ENCODE data around the gene SUPT20HL1. TPM values are rescaled to one million over a fixed set of nuclear protein-coding genes. Genes with fewer than 3 reads are reported as not detected.

Gene SUPT20HL1
- total and polyA plus RNA-seq, 2 donors from 2014 or later, result not detected

DNA sequence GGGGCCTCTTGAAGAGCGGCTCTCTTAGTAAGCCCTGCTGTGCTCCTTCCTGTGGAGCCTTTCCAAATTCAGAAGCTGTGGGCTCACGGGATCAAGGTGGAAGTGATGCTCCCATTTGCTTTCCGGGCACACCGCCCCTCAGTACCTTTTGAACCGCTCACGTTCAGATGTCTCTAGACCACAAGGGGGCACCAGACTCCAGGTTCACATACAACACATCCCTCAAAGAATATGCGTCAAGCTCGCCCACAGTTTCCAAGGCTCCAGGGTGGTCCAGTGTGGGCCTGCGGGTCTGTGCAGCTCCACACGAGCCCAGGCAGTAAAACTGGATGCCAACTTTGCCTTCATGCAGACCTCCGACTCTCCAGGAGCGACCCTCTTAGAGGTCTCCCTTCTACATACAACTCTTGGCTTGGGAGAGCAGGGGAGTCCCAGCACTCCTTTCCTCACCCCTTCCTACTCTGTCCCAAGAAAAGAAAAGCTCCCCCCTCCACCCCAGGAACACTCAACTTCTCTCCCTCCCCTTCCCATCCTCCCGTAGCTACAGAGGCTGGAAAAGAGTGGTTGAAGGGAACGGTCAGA, 11.0 kb downstream of the SUPT20HL1 start:
- TF ChIP-seq, protein P1, sequence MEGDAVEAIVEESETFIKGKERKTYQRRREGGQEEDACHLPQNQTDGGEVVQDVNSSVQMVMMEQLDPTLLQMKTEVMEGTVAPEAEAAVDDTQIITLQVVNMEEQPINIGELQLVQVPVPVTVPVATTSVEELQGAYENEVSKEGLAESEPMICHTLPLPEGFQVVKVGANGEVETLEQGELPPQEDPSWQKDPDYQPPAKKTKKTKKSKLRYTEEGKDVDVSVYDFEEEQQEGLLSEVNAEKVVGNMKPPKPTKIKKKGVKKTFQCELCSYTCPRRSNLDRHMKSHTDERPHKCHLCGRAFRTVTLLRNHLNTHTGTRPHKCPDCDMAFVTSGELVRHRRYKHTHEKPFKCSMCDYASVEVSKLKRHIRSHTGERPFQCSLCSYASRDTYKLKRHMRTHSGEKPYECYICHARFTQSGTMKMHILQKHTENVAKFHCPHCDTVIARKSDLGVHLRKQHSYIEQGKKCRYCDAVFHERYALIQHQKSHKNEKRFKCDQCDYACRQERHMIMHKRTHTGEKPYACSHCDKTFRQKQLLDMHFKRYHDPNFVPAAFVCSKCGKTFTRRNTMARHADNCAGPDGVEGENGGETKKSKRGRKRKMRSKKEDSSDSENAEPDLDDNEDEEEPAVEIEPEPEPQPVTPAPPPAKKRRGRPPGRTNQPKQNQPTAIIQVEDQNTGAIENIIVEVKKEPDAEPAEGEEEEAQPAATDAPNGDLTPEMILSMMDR (IDR thresholded peaks at IDR 0.05; ENCODE audit: borderline replicate concordance, extremely low read depth, insufficient read depth), result peak; percentile 46
- intact Hi-C loops (cut with DNase I), result no loop called here
- Histone ChIP-seq H3K9ac (ENCODE audit: low read length in 3 of 3) (no peak overlapping the region), H3K9me3 (ENCODE audit: control insufficient read depth in 2 of 3, insufficient read depth in 1 of 3, low read length in 3 of 3) (no peaks in the 10 kb centered on the region), H3K36me3 (ENCODE audit: control insufficient read depth in 2 of 3, insufficient read depth in 3 of 3, low read length in 3 of 3) (no peaks in the 10 kb centered on the region), H3K4me3 (ENCODE audit: low read length in 3 of 3) (no peak overlapping the region), H3K27me3 (ENCODE audit: control insufficient read depth, insufficient read depth, low read length) (peaks cover 13% of the 10 kb centered on the region), H3K27ac (ENCODE audit: low read depth in 2 of 2, low read length in 2 of 2) (no peak overlapping the region), H3K4me1 (ENCODE audit: control insufficient read depth in 2 of 3, insufficient read depth in 2 of 3, low read depth in 1 of 3, low read length in 3 of 3) (no peaks in the 10 kb centered on the region)
- peak in 4 of 5 donors; percentile 65 to 83 (median 74) for DNase-seq
- no peak for FAIRE-seq

DNA sequence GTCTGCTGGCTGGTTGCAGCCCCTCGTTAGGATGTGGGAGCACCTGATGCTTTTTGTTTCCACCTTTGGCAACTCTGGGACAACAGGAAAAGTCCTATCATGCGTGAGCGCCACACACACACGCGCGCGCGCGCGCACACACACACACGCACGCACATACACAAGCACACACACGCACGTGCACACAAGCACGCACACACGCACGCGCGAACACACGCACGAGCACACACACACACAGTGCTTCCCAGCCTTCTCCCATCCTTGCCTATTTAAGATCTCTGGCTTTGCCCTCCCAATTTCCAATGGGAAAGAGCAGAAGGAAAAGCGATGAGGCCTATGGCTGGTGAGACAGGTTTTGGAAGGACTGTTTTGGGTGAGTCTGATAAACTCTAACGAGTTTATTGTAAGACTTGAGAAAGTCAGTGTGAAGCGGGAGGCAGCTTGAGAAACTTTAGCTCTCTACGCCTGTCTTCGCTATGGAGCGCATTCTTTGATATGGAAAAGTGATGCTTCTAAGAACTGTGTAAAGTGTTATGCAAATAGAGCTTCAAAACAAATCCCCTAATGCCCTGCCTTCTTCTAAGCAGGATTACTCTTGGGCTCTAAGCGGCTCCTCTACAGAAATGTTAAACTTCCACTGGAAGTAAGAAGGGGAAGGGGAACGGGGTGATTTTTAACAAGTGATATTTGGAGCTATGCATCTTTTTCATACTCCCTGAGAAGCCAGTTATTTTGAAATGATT, 11.8 kb downstream of the SUPT20HL1 start:
- H3K27ac ChIP-seq (ENCODE audit: low read depth in 2 of 2, low read length in 2 of 2), result no peak overlapping the region
- H3K4me3 ChIP-seq (ENCODE audit: low read length in 3 of 3), result no peak overlapping the region
- FAIRE-seq, result no peak
- intact Hi-C loops (cut with DNase I), result no loop called here
- DNase-seq, result peak in 4 of 5 donors; percentile 14 to 34 (median 19)
- H3K9ac ChIP-seq (ENCODE audit: low read length in 3 of 3), result no peak overlapping the region
- H3K4me1 ChIP-seq (ENCODE audit: control insufficient read depth in 2 of 3, insufficient read depth in 2 of 3, low read depth in 1 of 3, low read length in 3 of 3), result no peaks in the 10 kb centered on the region
- peaks cover 13% of the 10 kb centered on the region for H3K27me3 ChIP-seq (ENCODE audit: control insufficient read depth, insufficient read depth, low read length)
- H3K9me3 ChIP-seq (ENCODE audit: control insufficient read depth in 2 of 3, insufficient read depth in 1 of 3, low read length in 3 of 3), result no peaks in the 10 kb centered on the region
- no peaks in the 10 kb centered on the region for H3K36me3 ChIP-seq (ENCODE audit: control insufficient read depth in 2 of 3, insufficient read depth in 3 of 3, low read length in 3 of 3)
- TF ChIP-seq, protein P1 (IDR thresholded peaks at IDR 0.05; ENCODE audit: borderline replicate concordance, extremely low read depth, insufficient read depth), result no peak

DNA sequence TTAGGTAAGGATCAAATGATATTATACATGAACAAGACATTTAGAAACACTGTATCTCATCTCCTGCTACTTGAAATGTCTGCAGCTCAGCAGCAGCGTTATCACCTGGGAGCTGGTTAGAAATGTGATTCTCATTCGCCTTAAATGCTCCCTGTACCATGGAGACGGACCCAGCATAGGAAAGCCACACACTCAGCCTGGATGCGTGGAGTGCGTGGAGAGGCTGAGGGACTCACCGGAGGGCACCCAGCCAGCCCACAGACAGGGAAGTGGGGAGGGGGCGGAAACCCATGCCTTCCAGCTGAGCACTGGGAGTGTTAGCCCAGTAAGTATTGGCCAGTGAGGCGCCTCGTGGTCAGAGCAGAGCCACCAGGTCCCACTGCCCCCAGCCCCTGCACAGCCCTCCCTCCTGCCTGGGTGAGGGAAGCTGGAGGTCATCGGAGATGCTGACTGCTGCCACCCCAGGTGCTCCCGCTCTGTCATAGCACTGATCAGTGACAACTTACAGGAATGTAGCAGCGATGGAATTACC, 15.2 kb downstream of the SUPT20HL1 start:
- FAIRE-seq, result no peak
- Histone ChIP-seq H3K9me3 (ENCODE audit: control insufficient read depth in 2 of 3, insufficient read depth in 1 of 3, low read length in 3 of 3) (no peaks in the 10 kb centered on the region), H3K36me3 (ENCODE audit: control insufficient read depth in 2 of 3, insufficient read depth in 3 of 3, low read length in 3 of 3) (no peaks in the 10 kb centered on the region), H3K27ac (ENCODE audit: low read depth in 2 of 2, low read length in 2 of 2) (no peak overlapping the region), H3K9ac (ENCODE audit: low read length in 3 of 3) (no peak overlapping the region), H3K4me1 (ENCODE audit: control insufficient read depth in 2 of 3, insufficient read depth in 2 of 3, low read depth in 1 of 3, low read length in 3 of 3) (no peaks in the 10 kb centered on the region), H3K4me3 (ENCODE audit: low read length in 3 of 3) (no peak overlapping the region), H3K27me3 (ENCODE audit: control insufficient read depth, insufficient read depth, low read length) (peaks cover 11% of the 10 kb centered on the region)
- DNase-seq, result peak in 1 of 5 donors; percentile 2
- TF ChIP-seq, protein P1 (IDR thresholded peaks at IDR 0.05; ENCODE audit: borderline replicate concordance, extremely low read depth, insufficient read depth), result no peak
- intact Hi-C loops (cut with DNase I), result no loop called here

Measured in kidney (tissue), 14 donors.